ENCODE results near the gene PRR23E.

The PRR23E gene

GRCh38 chr3:127165036-127165435 lies 27.9 kb upstream of the PRR23E start:
- DNase-seq = no peak

- no peak for DNase-seq
Observed at GRCh38 chr3:127165694-127166485, 27.0 kb upstream of the PRR23E start.

- DNase-seq = no peak
Observed at GRCh38 chr3:127166501-127167065, 26.3 kb upstream of the PRR23E start.

GRCh38 chr3:127167315-127168043 lies 25.5 kb upstream of the PRR23E start:
- no peak for DNase-seq

- no peak for DNase-seq
Observed at GRCh38 chr3:127168271-127168670, 24.7 kb upstream of the PRR23E start.

GRCh38 chr3:127170814-127171213 lies 22.1 kb upstream of the PRR23E start:
- DNase-seq = no peak

- no peak for DNase-seq
Observed at GRCh38 chr3:127171320-127171719, 21.6 kb upstream of the PRR23E start.

- DNase-seq = no peak
Observed at GRCh38 chr3:127171721-127172120, 21.2 kb upstream of the PRR23E start.

- no peak for DNase-seq
Observed at GRCh38 chr3:127172211-127172610, 20.7 kb upstream of the PRR23E start.

GRCh38 chr3:127172781-127173515 lies 20.0 kb upstream of the PRR23E start:
- DNase-seq = no peak

- DNase-seq = no peak
Observed at GRCh38 chr3:127173516-127174166, 19.3 kb upstream of the PRR23E start.

GRCh38 chr3:127174284-127174683 lies 18.6 kb upstream of the PRR23E start:
- DNase-seq = no peak

GRCh38 chr3:127174715-127175140 lies 18.2 kb upstream of the PRR23E start:
- DNase-seq = no peak

GRCh38 chr3:127175272-127175671 lies 17.7 kb upstream of the PRR23E start:
- DNase-seq = no peak

- DNase-seq = no peak
Observed at GRCh38 chr3:127177226-127177625, 15.7 kb upstream of the PRR23E start.

- no peak for DNase-seq
Observed at GRCh38 chr3:127180859-127181258, 12.1 kb upstream of the PRR23E start.

- no peak for DNase-seq
Observed at GRCh38 chr3:127182431-127182830, 10.5 kb upstream of the PRR23E start.

GRCh38 chr3:127182848-127183714 lies 9.8 kb upstream of the PRR23E start:
- no peak for DNase-seq

GRCh38 chr3:127183931-127184869 lies 8.7 kb upstream of the PRR23E start:
- DNase-seq = no peak

- no peak for DNase-seq
Observed at GRCh38 chr3:127184870-127185216, 8.1 kb upstream of the PRR23E start.

- DNase-seq = no peak
Observed at GRCh38 chr3:127185268-127185667, 7.7 kb upstream of the PRR23E start.
